ENCODE results near the gene PRDM13.
"Not testable (repeated sequence)": the region's sequence is repeated elsewhere in the genome, so short reads cannot be mapped to it uniquely, and the experiment has no call there.

PRDM13 gene

GRCh38 chr6:99608059-99608885 lies 1.6 kb downstream of the PRDM13 start:
- no peak overlapping the region for H3K4me3 ChIP-seq (ENCODE audit: low read length)
- no peak for TF ChIP-seq ZNF274 (IDR thresholded peaks at IDR 0.05; ENCODE audit: low read depth, low read length)

GRCh38 chr6:99608886-99609482 lies 2.4 kb downstream of the PRDM13 start:
- TF ChIP-seq ZNF274 (IDR thresholded peaks at IDR 0.05; ENCODE audit: low read depth, low read length), result no peak
- H3K4me3 ChIP-seq (ENCODE audit: low read length), result no peak overlapping the region

- TF ChIP-seq ZNF274 (IDR thresholded peaks at IDR 0.05; ENCODE audit: low read depth, low read length), result no peak
- no peak overlapping the region for H3K4me3 ChIP-seq (ENCODE audit: low read length)
Measured at GRCh38 chr6:99609905-99610489, 3.4 kb downstream of the PRDM13 start.

GRCh38 chr6:99611148-99611547 lies 4.5 kb downstream of the PRDM13 start:
- no peak for TF ChIP-seq ZNF274 (IDR thresholded peaks at IDR 0.05; ENCODE audit: low read depth, low read length)
- H3K4me3 ChIP-seq (ENCODE audit: low read length), result no peak overlapping the region

- TF ChIP-seq ZNF274 (IDR thresholded peaks at IDR 0.05; ENCODE audit: low read depth, low read length), result no peak
- peak overlapping the region; percentile 52; the same call in 1 of the 2 replicates for H3K4me3 ChIP-seq (ENCODE audit: low read length)
Measured at GRCh38 chr6:99612551-99613408, 6.1 kb downstream of the PRDM13 start.

GRCh38 chr6:99613409-99613704 lies 6.7 kb downstream of the PRDM13 start:
- peak overlapping the region; percentile 52; the same call in 1 of the 2 replicates for H3K4me3 ChIP-seq (ENCODE audit: low read length)
- no peak for TF ChIP-seq ZNF274 (IDR thresholded peaks at IDR 0.05; ENCODE audit: low read depth, low read length)

- no peak for TF ChIP-seq ZNF274 (IDR thresholded peaks at IDR 0.05; ENCODE audit: low read depth, low read length)
Measured at GRCh38 chr6:99613705-99614429, 7.2 kb downstream of the PRDM13 start.

GRCh38 chr6:99614430-99615186 lies 8.0 kb downstream of the PRDM13 start:
- TF ChIP-seq ZNF274 (IDR thresholded peaks at IDR 0.05; ENCODE audit: low read depth, low read length), result no peak
- peak overlapping the region; percentile 52; the same call in 1 of the 2 replicates for H3K4me3 ChIP-seq (ENCODE audit: low read length)

More at GRCh38 chr6:99613705-99614429, 7.2 kb downstream of the PRDM13 start:
- peak overlapping the region; percentile 52; the same call in 1 of the 2 replicates for H3K4me3 ChIP-seq (ENCODE audit: low read length)

- no peak for TF ChIP-seq ZNF274 (IDR thresholded peaks at IDR 0.05; ENCODE audit: low read depth, low read length)
- H3K4me3 ChIP-seq (ENCODE audit: low read length), result no peak overlapping the region
Measured at GRCh38 chr6:99617131-99617530, 10.5 kb downstream of the PRDM13 start.

- no peak overlapping the region for H3K4me3 ChIP-seq (ENCODE audit: low read length)
- TF ChIP-seq ZNF274 (IDR thresholded peaks at IDR 0.05; ENCODE audit: low read depth, low read length), result no peak
Measured at GRCh38 chr6:99618649-99619408, 12.2 kb downstream of the PRDM13 start.

- H3K4me3 ChIP-seq (ENCODE audit: low read length), result no peak overlapping the region
- TF ChIP-seq ZNF274 (IDR thresholded peaks at IDR 0.05; ENCODE audit: low read depth, low read length), result no peak
Measured at GRCh38 chr6:99619409-99619762, 12.8 kb downstream of the PRDM13 start.

GRCh38 chr6:99622044-99622443 lies 15.4 kb downstream of the PRDM13 start:
- not testable (repeated sequence) for H3K4me3 ChIP-seq (ENCODE audit: low read length)
